ENCODE data around the gene SPART. TPM values are rescaled to one million over a fixed set of nuclear protein-coding genes. Genes with fewer than 3 reads are reported as not detected.
A peak's percentile ranks its signal among the peaks of the same experiment; 100 is the strongest.

SPART gene
- total and polyA plus RNA-seq, 9 of the 15 experiments (the other 6 are each of a cell fraction or from before 2014, with no cell fraction given), result 18.7 to 79.0 (median 41.0) TPM

DNA sequence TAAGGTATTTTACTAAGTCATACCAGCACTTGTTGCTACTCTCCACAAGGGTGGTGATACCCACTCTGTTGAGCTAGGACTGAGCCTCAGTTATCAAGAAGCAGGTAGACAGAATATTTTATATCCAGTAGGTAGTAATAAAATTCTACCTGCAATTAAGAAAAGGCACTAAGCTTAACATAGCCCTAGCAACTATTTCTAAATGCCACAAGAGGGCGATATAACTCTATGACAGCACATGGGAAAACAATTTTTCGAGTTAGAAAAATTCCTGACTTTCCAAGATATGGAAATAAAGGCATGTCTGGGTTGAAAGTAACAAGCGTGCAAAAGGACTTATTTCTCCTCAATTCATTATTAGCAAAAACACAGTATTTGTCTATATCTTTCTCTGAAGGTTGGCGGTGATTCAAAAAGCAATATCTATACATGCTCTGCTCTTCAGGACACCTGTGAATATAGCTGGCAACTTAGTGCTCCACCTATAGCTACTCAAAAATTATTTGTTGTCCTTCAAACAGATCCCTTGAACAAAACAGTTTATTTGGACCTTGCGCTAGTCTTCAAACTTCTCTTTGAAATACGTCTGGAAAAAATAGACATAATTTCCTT, 63.3 kb downstream of the SPART start (continued):
- TF ChIP-seq CTCF (IDR thresholded peaks at IDR 0.05 in 2 of 3, conservative IDR thresholded peaks at IDR 0.05 in 1 of 3; ENCODE audit: insufficient read depth in 2 of 3, low read depth in 1 of 3, low read length in 3 of 3), result peak; percentile 46 to 71 (median 48); a peak in 4 of 6 replicates
- no peak for TF ChIP-seq STAT5A (IDR thresholded peaks at IDR 0.05; ENCODE audit: borderline replicate concordance, low read length)
- no peak for TF ChIP-seq GATA2 (CRISPR knock-in tag; IDR thresholded peaks at IDR 0.05)

DNA sequence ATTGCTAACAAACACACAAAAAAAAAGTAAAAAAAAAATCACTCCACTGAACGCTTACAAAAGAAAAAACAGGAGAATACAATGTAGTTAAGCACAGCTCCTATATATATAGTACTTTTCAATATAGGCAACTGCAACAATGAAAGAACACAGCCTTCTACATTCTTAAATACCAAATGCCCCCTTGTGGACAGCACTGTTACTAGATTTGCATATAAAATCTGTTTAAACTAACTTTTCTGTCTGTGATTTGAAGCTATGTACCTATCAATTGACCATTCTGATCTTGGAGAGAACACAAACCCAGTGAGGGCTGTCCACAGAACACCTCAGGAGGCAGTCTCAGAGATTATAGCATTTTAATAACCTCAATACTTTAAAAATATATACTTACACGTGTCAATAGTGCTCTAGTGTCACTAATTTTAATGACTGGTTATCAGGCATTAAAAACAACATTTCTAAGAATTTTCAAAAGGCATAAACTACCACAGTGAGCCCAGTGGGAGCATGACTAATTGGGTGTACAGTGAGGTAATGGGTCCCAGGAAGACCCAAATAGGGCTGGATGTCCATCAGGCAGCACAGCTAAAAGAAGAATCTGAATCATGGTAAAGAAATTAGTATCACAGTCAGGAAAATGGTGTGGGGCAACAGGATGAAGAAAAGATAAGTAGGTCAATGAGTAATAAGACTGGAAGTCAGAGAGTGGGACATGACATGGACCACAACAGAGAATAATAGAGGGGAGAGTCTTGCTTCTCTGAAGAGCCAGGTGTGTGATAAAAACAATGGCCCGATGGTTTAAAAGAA, 70.8 kb downstream of the SPART start:
- Histone ChIP-seq H3K9me3 (replicated peaks; ENCODE audit: control insufficient read depth, insufficient read depth, low read depth, low read length) (no peaks in the 10 kb centered on the region), H4K20me1 (replicated peaks; ENCODE audit: control insufficient read depth, insufficient read depth, low read length) (no peaks in the 10 kb centered on the region), H3K4me3 (no peak overlapping the region), H3K9ac (ENCODE audit: insufficient read depth in 1 of 2, low read depth in 2 of 2, low read length in 2 of 2) (no peak overlapping the region), H2AFZ (ENCODE audit: low read depth, low read length) (no peak overlapping the region), H3K4me2 (ENCODE audit: insufficient read depth, low read length) (no peak overlapping the region), H3K4me1 (replicated peaks in 1 of 2; ENCODE audit: control insufficient read depth in 2 of 2, insufficient read depth in 2 of 2, low read length in 2 of 2) (no peaks in the 10 kb centered on the region), H3K9me1 (ENCODE audit: control insufficient read depth, insufficient read depth, low read length) (no peaks in the 10 kb centered on the region), H3K27ac (ENCODE audit: extremely low read depth, low read depth, low read length) (no peak overlapping the region), H3K27me3 (ENCODE audit: control insufficient read depth in 2 of 2, insufficient read depth in 2 of 2, low read length in 2 of 2) (no peaks in the 10 kb centered on the region), H3K36me3 (ENCODE audit: control insufficient read depth, insufficient read depth, low read length) (no peaks in the 10 kb centered on the region), H3K79me2 (ENCODE audit: control insufficient read depth, insufficient read depth, low read length) (no peaks in the 10 kb centered on the region)
- 68% methylated on average over 3 of the region's 3 CpGs for WGBS (ENCODE audit: insufficient coverage, low coverage, missing lambda C conversion rate)
- in situ Hi-C loops (cut with MboI) (no loop called here), intact Hi-C loops (cut with micrococcal nuclease) (loop anchor here (1.0 kb wide), 1 partner anchor 297 kb away; no protein-coding TSS in a partner anchor)
- DNase-seq (ENCODE audit: extremely low read depth in 1 of 4, low spot score in 3 of 4), result peak in 1 of 4 experiments; percentile 27
- BruUV-seq (replicated peaks), result no TSS peak
- CTCF ChIA-PET (ENCODE audit: low intra/inter-chr PET ratio), result interaction anchor here (0.6 to 2.7 kb wide), 2 partner anchors 297 to 794 kb away, joined by 3 to 18 read pairs; no protein-coding TSS in a partner anchor
- ATAC-seq, result no peak; the same call in 2 of the 3 replicates
- no peak for FAIRE-seq
- POLR2A ChIA-PET, result interaction anchor here (0.7 kb wide), 1 partner anchor 684 kb away, joined by 5 read pairs; no protein-coding TSS in a partner anchor
- TF ChIP-seq RAD21 (CRISPR knock-in tag; conservative IDR thresholded peaks at IDR 0.05 in 1 of 2, IDR thresholded peaks at IDR 0.05 in 1 of 2) (peak; percentile 25 to 57; a peak in 3 of 4 replicates), HMG20B (CRISPR knock-in tag; IDR thresholded peaks at IDR 0.05) (no peak), PCBP2 (IDR thresholded peaks at IDR 0.05; ENCODE audit: low read depth, low read length, poor library complexity, severe bottlenecking) (no peak), CTCF (IDR thresholded peaks at IDR 0.05 in 2 of 3, conservative IDR thresholded peaks at IDR 0.05 in 1 of 3; ENCODE audit: insufficient read depth in 2 of 3, low read depth in 1 of 3, low read length in 3 of 3) (peak in 2 of 3 experiments; percentile 22 to 53; a peak in 2 of 6 replicates)

All from K562 (cell line).